Purkinje cell (primary cell): ENCODE measurements around the gene AGR2. TPM values are rescaled to one million over a fixed set of nuclear protein-coding genes. Genes with fewer than 3 reads are reported as not detected.

ENCODE experiments used
- polyA plus RNA-seq: library from polyadenylated mRNA; unstranded; fragments of >200 nt; fragmentation: Nextera tagmentation; gene quantifications from 2 replicates; pipeline ENCODE4 v1.2.1, GENCODE V29; 2014

Gene AGR2
- not detected in 2 replicates for polyA plus RNA-seq

DNA sequence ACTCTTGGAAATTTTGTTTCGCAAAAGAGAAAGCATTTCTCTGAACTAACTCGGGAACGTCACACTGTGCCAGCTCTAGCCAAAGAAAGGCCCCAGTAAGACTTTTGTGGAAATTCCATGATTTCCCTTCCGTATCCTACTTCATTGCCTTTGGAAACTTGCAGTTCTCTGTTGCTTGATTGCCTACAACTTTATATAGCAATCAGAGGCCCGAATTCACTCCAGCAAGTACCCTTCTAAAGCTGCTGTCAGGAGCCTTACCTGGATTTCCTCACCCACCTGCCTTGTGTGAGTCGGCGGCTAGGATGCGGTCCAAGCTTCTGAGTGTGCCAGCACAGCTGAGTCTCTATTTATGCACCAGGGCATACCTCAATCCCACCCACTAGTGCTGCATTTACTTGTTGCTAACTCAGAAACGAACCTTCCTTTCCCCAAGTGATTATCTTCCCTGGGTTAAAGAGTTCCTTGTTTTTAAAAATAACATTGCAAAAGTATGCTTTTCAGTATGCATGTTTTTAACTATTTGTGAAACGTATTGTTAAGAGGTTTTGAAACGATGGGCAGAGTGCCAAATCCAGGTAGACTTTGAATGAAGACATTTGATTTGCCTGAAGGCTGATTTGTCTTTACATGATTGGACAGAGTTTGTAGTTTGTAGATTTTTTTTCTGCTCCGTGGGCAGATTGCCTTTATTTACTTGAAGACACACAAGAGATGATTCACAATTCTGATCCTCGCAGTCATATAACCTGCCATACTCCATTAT lies at the start of gene AGR2:
AGR2 (minus strand) TSS at position 326 of the 766 bp plus-strand sequence. CDS start 3,203 bp downstream, outside the sequence.

GRCh38 chr7:16753102-16753931 lies 51.5 kb downstream of the AGR2 start, which contains the start of gene TSPAN13:
Gene TSPAN13, plus strand, starts transcription at chr7:16753755. Its CDS starts 213 bp downstream, at chr7:16753968.

Other genes with a start within 250 kb of the AGR2 start
- 59.9 and 66.4 TPM in 2 replicates for gene ANKMY2, start 159.2 kb downstream of the AGR2 start, polyA plus RNA-seq
- gene BZW2, start 158.8 kb downstream of the AGR2 start, polyA plus RNA-seq, result 33.9 and 55.2 TPM in 2 replicates
- gene TSPAN13, start 51.2 kb downstream of the AGR2 start, polyA plus RNA-seq, result 242 and 258 TPM in 2 replicates
- 5.3 and 7.4 TPM in 2 replicates for gene AGR3, start 77.0 kb upstream of the AGR2 start, polyA plus RNA-seq